SK-N-MC (cell line): ENCODE results near the gene CGNL1.

Source experiments
- EZH2 ChIP-seq: fragments of 200-600 bp; sonication (generic); IDR thresholded peaks from one replicate; pipeline ENCODE4 v1.6.1; 2017; ENCODE audit warnings: antibody characterized with exemption
- FOXP2 ChIP-seq: optimal IDR thresholded peaks from 2 replicates; pipeline ENCODE3; 2011; ENCODE audit warnings: mild to moderate bottlenecking, moderate library complexity; ENCODE audit not compliant: insufficient read depth; ENCODE audit errors: extremely low read length, control extremely low read depth
- POLR2AphosphoS5 ChIP-seq: IDR thresholded peaks from 2 replicates; pipeline ENCODE4 v1.6.1; 2012; ENCODE audit warnings: mild to moderate bottlenecking, low read depth, low read length, borderline replicate concordance

DNA sequence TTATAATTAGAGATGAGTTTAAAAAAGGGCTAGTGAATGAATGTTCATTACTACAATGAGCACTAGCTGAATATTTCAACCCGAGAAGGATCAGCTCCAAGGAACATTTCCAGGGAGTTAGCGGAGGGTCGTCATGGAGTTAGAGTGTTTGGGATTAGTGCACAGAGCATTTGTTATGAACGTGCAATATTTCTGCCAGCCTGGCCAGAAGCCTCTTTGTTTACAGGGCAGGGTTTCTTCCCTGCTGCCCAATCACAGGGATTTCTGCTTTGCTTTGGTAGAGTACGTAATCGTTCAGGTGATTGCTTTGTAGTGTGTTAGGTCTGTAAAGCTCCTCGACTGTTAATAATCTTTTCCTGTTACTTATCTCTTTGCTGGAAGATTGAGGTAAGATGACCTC is 5.9 kb downstream of the CGNL1 start:
- TF ChIP-seq EZH2, result no peak
- no peak for TF ChIP-seq POLR2AphosphoS5
- TF ChIP-seq FOXP2, result no peak
